Fibroblast of lung (primary cell): Measurements from ENCODE around the gene NUPR1.

Source experiments
- CTCF ChIP-seq, 2 donors: IDR thresholded peaks in 1 of 2; conservative IDR thresholded peaks in 1 of 2; 1 replicate in 1 of 2; 2 replicates in 1 of 2; pipeline ENCODE4 v1.5.1; 2011 to 2012; ENCODE audit warnings: low read length in 2 of 2, control low read depth in 1 of 2, inconsistent platforms in 1 of 2, low read depth in 1 of 2, mild to moderate bottlenecking in 1 of 2
- EZH2 ChIP-seq: IDR thresholded peaks from 2 replicates; pipeline ENCODE4 v1.5.1; 2012; ENCODE audit warnings: low read length, control low read depth, mild to moderate bottlenecking; ENCODE audit errors: missing control alignments

GRCh38 chr16:28504707-28505404, 33.9 kb downstream of the NUPR1 start:
- TF ChIP-seq CTCF (conservative IDR thresholded peaks at IDR 0.05 in 1 of 2, IDR thresholded peaks at IDR 0.05 in 1 of 2; ENCODE audit: low read depth in 1 of 2, low read length in 2 of 2) (no peak), EZH2 (no peak)
